NOMO-1 treated with dmso at 0.1 percent for 144 hours (cell line): ENCODE measurements around the gene GCNA.
A peak's percentile ranks its signal among the peaks of the same experiment; 100 is the strongest.

Experiments used
- DNase-seq: peaks from one replicate; lab custom pipeline; 2025; ENCODE audit not compliant: unreplicated experiment; lab: John Stamatoyannopoulos, UW

Gene GCNA, protein sequence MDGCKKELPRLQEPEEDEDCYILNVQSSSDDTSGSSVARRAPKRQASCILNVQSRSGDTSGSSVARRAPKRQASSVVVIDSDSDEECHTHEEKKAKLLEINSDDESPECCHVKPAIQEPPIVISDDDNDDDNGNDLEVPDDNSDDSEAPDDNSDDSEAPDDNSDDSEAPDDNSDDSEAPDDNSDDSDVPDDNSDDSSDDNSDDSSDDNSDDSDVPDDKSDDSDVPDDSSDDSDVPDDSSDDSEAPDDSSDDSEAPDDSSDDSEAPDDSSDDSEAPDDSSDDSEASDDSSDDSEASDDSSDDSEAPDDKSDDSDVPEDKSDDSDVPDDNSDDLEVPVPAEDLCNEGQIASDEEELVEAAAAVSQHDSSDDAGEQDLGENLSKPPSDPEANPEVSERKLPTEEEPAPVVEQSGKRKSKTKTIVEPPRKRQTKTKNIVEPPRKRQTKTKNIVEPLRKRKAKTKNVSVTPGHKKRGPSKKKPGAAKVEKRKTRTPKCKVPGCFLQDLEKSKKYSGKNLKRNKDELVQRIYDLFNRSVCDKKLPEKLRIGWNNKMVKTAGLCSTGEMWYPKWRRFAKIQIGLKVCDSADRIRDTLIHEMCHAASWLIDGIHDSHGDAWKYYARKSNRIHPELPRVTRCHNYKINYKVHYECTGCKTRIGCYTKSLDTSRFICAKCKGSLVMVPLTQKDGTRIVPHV

DNA sequence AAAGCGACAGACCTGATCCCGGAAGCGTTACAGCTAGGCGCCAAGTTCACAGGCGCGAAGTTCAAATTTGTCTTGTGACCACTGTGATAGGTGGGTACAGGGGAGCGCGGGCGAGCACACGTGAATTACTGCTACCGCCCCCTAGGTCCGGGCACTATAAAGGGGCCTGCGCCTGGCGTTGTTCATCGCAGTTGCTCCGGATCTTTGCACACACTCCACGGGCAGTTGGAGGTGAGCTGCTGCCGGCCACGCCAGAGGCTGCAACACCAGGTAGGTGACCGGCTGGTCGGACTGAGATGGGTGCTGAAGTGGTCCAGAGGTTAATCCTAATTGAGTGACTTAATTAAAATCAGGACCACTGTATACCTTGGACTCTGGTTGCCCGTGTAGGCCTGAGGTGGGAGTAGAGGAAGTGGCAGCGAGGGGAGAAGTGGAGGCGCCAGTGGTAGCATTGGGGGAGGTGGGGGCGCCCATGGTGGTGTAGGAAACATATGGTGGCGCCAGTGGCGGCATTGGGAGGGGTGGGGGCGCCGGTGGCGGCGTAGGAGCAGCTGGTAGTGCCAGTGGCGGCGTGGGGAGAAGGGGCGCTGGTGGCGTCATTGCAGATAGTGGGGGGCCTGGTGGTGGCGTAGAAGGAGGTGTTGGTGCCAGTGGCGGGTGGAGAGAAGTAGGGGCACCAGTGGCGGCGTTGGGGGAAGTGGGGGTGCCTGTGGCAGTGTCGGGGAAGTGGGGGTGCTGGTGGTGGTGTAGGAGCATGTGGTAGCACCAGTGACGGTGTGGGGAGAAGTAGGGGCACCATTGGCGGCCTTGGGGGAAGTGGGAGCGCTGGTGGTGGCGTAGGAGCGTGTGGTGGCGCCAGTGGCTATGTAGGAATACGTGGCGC is at the start of gene GCNA:
Gene GCNA (plus strand): TSS at position 185 of the 883 bp plus-strand sequence. CDS start 2,385 bp downstream, outside the sequence.
- DNase-seq, result no peak

DNA sequence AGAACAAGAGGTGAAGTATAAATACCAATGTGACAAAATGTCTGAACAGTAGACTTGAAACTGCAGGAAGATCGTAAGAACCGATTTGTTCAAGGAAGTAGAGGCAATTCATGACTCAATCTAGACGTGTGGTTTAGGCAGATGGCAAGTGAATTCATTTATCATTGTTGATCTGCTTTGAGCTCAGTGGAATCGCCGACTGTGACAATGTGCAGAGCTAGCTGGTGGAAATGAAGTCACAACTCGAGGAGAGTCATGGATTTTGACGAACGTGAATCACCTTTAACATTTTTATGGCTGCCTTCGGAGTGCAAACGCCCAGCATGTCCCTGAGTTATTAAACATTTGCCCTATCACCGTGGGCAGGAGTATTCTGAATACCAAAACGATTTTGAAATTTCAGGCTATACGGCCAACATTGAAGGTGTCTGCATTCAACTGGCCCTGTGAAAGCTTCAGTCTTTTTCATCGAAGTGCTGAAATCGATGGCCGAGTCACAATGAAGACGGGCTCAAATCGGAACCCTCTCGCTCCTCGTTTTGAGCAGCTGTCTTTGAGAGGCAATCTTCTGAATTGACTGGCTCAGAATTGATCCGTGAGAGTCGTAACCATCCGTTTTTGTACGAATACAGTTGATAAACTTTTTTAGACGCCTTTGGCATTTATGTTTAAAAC is 46.0 kb upstream of the GCNA start:
- peak; percentile 25 for DNase-seq

DNA sequence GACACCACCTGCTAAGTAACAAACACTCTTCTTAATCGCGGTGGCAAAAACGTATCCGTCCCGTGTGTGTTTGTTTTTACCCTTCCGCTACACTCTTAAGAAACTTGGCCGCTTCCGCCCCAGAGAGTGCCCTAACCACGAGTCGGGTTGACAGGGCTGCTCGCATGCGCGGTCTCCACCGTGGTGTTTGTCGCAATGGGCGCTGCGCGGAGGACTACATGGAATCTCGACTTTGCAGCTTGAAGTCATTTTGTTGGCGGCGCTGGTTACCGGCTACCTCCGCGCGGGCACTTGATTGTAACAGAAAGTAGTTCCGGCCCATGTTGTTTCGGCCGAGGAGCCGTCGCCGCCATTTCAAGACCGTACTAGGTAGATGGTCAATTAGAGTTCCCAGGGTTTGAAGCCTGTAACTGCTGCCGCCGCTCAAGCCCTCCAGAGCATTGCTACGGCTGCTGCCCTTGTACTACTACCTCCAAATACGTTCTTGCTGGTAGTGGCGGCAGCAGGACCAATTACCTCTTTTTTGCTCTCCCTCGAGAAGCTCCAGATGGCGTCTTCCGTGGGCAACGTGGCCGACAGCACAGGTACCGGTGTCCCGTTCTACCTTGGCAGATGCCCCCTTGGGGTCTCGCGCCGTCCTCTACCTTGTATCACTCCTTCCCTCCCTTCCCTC is 45.3 kb upstream of the GCNA start, which contains the start of gene OGT:
Gene OGT (plus strand): TSS at position 352 of the 673 bp plus-strand sequence. CDS start 196 bp downstream, at position 548.
- DNase-seq, result peak; percentile 85

DNA sequence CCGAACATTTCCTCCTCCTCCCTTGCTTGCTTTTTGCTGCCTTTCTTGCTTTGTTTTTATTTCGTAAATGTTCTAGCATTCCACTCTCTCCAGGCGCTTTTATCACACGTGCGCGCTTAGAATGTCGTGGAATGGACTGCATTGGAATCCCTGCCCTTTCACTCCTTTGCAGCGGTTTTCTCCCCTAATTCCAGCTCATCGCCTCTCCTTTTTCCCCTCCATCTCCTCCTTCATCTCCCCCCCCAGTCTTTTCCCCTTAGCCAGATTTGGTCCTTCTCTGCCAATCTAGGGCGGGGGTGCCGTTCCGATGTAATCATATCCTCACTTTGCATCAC is 44.8 kb upstream of the GCNA start:
- DNase-seq, result no peak

DNA sequence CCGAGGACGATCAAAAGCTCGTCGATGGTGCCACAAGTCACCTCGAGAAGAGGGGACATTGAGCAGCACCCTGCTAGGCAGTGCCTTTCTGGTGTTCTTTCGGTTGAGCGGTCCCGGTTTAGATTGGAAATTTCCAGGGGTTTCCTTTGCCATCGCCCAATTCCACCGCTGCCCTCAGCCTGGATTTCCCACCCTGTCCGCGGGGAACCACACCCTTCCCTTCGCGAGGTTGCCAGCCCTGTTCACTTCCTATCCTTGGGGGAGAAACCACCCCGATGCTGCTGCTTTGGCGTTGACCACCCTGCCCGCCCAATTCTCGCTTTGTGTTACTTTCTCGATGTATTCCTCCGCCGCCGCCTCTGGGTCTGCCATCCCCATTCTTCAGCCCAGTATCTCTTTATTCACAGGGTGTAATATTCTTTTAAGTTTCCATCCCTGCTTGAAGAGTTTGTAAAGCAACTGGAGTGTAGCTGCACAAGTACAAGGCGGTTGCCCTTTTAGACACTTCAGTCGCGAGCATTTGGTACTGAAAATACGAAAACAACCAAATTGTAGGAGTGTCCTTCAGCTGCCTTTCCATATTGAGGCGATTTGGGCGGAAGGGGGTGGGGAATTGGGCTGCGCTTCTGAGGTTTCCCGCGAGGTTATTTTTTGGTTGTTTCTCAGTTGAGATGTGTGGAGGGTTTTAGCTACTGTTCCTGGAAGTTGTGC is 44.2 kb upstream of the GCNA start:
- DNase-seq, result no peak

DNA sequence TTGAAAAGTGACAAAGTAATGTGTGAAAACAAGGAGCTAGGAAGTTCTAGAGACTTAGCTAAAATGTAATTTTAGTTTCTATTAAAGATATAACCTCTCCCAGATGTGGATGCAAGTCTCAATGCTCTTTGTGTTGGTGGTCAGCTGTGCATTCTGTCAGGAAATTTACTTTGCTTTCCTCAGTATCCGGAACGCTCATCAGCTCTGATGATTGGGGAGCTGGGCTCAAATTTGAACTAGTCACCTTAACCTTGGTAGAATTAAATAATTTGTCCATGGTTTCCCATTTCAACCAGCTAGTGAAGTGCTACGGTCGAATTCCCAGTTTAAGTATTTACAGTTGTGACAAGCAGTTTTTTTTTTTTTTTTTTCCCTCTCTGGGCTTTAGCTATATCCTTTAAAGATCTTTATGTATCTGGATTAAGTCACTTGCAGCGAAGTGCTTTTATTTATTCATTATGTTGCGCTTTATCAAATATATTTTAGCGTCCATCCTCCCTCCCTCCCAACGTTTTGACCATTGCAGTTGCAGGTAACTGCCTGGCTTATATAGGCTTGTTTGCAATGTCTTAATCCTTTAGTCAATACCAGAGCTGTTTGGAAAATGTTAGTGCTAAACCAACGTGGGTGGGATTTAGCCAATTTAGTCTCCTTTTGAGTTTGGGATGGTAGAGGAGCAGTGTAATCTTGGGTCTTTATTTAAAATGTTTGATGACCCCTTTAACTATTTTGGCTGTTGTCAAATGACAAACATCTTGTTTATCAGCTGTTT is 43.3 kb upstream of the GCNA start:
- DNase-seq, result no peak

DNA sequence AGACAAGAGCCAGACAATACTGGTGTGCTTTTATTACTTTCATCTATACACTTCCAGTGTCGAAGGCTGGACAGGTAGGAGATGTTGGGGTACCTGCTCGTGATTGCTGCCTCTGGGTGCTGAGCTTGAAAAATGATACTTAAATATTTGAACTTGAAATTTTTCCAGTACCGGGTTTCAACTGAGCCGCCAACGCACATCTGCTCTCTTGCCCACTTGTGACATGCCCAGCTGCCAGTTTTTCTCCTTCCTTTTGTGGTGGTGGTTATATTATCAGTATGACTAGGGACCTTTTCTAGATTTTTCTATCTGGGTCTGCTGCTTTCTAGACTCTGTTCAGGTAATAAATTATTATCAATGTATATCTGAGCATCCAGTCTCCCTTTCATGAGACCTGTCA is 42.0 kb upstream of the GCNA start:
- DNase-seq, result no peak

DNA sequence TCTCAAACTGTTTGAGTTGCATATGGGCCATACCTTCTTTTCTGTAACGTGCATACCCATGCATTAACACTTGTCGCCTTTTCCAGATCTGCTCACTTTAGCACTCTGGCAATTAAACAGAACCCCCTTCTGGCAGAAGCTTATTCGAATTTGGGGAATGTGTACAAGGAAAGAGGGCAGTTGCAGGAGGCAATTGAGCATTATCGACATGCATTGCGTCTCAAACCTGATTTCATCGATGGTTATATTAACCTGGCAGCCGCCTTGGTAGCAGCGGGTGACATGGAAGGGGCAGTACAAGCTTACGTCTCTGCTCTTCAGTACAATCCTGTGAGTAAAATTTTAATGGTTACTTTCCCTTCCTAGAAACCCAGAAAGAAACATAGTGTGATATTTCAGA is 40.5 kb upstream of the GCNA start:
- no peak for DNase-seq

DNA sequence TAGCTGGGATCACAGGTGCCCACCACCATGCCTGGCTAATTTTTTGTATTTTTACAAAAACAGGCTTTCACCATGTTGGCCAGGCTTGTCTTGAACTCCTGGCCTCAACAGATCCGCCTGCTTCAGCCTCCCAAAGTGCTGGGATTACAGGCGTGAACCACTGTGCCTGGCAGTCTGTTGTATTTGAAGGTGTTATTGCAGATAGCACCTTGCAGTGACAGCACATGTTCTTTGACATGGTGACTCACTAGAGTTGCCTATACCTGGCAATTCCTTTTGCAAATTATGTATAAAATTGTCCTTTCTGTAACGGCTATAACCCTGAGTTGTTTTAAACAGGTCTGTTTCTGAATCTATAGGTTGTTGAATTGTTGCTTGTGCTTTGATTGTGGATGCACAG is 37.4 kb upstream of the GCNA start:
- no peak for DNase-seq

DNA sequence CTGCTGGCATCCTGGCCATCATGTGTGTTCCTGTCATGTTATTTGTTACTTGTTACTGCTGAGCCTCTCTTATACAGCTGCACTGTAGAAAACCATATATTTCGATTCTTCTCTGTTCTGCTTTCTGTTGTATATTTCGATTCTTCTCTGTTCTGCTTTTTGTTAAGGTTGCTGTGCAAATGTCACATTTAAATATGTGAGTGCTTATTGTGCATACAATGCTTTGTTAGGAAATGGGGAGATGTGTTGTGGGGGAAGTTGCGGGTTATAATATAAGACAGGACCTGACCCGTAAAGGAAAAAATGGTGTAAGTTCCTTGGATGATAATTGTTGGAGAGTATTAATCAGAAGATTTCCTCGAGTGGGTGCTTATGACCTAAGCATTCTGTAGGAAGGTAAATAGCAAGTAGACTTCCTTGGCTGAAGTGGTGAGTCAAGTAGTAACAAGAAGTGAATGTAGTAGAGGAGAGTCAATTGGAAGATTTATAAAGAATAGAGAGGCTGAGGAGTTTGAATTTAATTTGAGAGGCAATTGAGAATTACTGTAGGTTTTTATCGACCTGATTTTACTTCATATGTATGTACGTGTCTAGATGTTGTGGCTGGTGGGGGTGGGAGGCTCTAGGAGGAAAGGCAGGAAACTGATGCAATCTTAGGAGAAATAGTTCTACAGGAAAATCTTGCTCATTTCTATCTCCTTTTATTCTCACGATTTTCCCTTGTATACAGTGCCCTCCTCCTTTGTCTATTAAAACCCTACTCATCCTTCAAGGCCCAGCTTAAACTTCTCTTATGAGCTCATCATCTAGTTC is 36.8 kb upstream of the GCNA start:
- peak; percentile 50 for DNase-seq

DNA sequence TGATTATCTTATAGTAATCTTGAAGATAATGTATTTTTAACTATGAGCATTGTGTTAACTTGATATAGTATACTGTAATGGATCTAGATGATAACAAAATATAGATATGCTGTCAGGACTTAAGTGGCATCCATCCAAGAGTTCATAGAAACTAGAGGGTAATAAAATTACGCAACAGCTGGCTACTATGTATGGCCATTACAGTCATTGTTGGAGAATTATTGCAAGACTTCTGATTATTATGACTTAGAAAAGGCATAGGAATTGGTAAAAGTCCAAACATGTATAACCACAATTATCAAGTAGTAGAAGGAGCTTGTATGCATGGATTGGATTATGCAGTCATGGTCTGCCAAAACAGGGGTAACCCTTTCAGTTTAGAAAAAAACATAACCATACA is 35.8 kb upstream of the GCNA start:
- DNase-seq, result no peak

DNA sequence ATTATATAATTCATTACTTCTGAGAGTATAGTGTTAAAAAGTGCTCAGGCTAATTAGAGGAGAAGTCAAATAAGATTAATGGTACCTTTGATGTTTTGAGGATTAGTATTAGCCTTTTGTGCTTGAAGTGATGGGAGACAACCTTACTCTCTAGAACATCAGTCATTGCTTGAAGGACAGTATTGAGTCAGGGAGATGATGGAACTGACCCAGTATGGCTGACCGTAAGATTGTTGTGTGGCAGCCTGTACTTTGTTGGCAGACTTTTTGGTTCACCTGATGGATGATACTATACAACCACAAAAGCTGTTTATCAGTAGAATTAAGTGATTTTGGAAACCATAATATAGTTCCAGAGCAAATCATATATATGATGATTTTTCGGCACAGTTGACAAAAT is 35.4 kb upstream of the GCNA start:
- no peak for DNase-seq

DNA sequence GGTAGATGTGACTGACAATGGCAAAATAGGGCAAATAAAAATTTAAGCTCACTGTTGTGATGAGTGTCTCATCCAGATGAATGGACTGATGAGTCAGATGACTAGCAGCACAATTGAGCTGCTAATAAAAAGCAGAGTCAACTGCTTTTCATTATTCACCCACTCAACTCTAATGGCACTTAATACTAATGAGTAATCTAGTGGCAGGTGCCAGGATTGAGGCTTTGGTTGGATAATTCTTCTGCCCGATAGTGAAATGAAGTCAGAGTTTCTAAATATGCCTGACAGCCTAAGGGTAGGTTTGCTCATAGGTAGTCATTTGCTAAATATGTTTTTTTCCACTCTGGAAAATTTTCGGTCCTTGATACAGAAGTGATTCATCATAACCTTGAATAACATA is 34.9 kb upstream of the GCNA start:
- DNase-seq, result no peak

DNA sequence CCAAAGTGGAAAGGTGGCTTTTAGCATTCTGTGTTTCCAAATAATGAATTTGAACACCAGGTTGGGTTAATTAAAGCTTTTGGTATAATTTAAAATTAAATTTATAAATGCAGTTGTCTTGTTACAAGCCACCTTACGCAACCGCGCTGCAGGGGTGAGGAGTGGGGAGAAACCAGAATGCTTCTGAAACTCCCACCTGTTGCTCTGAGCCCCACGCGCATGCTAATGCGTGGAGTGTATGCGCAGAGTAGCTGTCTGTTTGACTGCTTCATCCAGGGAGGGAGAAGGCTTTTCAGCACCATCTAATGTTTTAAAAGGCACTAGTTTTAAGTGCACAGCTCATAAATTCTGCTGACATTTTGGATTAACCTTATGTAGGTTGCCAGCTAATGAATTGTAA is 32.9 kb upstream of the GCNA start:
- no peak for DNase-seq

DNA sequence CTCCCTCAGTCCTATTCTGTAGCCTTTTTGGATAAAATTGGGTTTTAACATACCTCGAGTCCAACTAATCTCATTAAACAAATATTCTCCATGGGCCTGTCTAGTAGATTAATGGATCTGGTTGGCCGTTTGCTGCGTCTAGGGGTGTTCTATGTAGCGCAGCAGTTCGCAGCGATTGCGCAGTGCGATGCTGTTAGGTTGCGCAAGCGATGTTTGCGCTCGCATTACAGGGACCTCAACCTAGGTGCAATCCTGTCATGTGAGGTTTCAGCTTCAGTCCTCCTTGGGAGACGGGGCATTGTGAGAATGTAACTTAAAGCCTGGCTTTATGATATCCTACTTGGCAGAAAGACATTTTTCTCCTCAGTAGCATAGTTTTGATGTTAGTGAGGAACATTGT is 31.4 kb upstream of the GCNA start:
- no peak for DNase-seq

DNA sequence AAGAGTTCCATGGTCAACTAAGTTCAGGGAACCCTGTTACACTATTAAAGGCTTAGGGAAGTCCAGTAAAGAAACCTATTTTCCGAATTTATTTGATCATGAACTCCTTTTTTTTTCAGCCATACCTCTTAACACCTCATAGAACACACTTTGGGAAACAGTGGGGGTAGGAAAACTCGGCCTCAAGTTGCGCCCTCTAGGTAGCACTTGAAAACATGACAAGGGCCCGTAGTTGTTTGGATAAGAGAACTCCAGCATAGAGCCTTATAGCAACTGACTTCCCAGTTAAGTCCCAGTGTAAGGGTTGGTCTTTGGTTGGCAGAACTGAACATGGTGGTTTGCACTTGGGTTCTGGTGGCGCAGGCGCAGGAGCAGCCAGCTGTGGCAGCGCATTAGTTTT is 30.9 kb upstream of the GCNA start:
- DNase-seq, result no peak

DNA sequence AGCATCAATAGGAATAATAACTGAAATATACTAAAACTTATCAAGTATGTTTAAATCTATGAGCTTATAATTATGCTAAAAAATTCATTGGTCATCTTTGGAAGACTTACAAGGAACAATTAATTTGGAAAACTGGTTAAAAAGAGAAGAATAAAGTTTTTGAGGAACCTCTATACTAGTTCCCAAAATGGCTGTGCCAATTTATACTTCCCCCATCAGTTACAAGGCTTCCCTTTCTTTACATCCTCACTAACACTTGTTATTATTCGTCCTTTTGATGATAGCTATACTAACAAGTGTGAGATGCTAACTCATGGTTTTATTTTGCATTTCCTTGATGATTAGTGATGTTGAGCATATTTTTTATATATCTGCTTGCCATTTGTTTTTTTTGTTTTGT is 28.3 kb upstream of the GCNA start:
- DNase-seq, result no peak

DNA sequence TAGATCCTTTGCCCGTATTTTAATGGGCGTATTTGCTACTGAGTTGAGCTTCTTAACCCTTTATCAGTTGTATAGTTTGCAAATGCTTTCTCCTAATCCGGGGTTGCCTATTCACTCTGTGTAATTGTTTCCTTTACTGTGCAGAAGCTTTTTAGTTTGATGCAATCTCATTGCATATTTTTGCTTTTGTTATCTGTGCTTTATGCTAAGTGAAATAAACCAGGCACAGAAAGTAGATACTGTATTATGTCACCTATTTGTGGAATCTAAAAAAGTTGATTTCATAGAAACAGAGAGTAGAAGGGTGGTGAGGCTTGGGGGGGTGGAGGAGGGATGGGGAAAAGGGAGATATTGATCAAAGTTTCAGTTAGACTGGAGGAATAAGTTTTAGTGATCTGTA is 27.7 kb upstream of the GCNA start:
- DNase-seq, result no peak
